ENCODE measurements around the gene P2RY2. TPM values are rescaled to one million over a fixed set of nuclear protein-coding genes. Genes with fewer than 3 reads are reported as not detected.

P2RY2 gene
- total RNA-seq, 2 experiments from 2014 or later: not detected

GRCh38 chr11:73240190-73240781, 22.2 kb downstream of the P2RY2 start:
- Histone ChIP-seq H3K36me3 (ENCODE audit: insufficient read depth, low read length) (no peaks in the 10 kb centered on the region), H3K4me1 (ENCODE audit: insufficient read depth, low read length, poor library complexity, severe bottlenecking) (peaks cover 5% of the 10 kb centered on the region), H3K9me3 (ENCODE audit: low read length) (no peaks in the 10 kb centered on the region), H2AFZ (ENCODE audit: low read length) (no peak overlapping the region), H4K20me1 (ENCODE audit: insufficient read depth, low read length) (no peaks in the 10 kb centered on the region), H3K9me2 (ENCODE audit: insufficient read depth, low read length) (no peaks in the 10 kb centered on the region), H3K4me3 (ENCODE audit: low read depth, low read length, poor library complexity, severe bottlenecking) (no peak overlapping the region), H3K4me2 (ENCODE audit: low read length) (no peak overlapping the region), H3K79me2 (ENCODE audit: insufficient read depth, low read depth, low read length) (no peaks in the 10 kb centered on the region), H3K27ac (ENCODE audit: low read depth, low read length, poor library complexity, severe bottlenecking) (no peak overlapping the region)
- CTCF ChIA-PET (ENCODE audit: unreplicated experiment): interaction anchor here (0.5 kb wide), 1 partner anchor 26 kb away, joined by 3 read pairs; no protein-coding TSS in a partner anchor
- intact Hi-C loops (cut with micrococcal nuclease; ENCODE audit: unreplicated experiment): loop anchor here (5.0 kb wide), 1 partner anchor 428 kb away; the partner anchor contains the start of gene ATG16L2
- no peak for DNase-seq (ENCODE audit: low spot score)
- POLR2A ChIA-PET: no interaction called here
- TF ChIP-seq CTCF (conservative IDR thresholded peaks at IDR 0.05; ENCODE audit: low read length) (no peak), EZH2phosphoT487 (IDR thresholded peaks at IDR 0.05; ENCODE audit: borderline replicate concordance, low read depth, low read length) (no peak)
- no TSS peak for BruUV-seq (replicated peaks)

GRCh38 chr11:73241300-73241699, 23.2 kb downstream of the P2RY2 start:
- Histone ChIP-seq H3K4me3 (ENCODE audit: low read depth, low read length, poor library complexity, severe bottlenecking) (no peak overlapping the region), H4K20me1 (ENCODE audit: insufficient read depth, low read length) (no peaks in the 10 kb centered on the region), H3K36me3 (ENCODE audit: insufficient read depth, low read length) (no peaks in the 10 kb centered on the region), H3K9me2 (ENCODE audit: insufficient read depth, low read length) (no peaks in the 10 kb centered on the region), H2AFZ (ENCODE audit: low read length) (no peak overlapping the region), H3K9me3 (ENCODE audit: low read length) (no peaks in the 10 kb centered on the region), H3K27ac (ENCODE audit: low read depth, low read length, poor library complexity, severe bottlenecking) (no peak overlapping the region), H3K4me2 (ENCODE audit: low read length) (no peak overlapping the region), H3K4me1 (ENCODE audit: insufficient read depth, low read length, poor library complexity, severe bottlenecking) (peaks cover 5% of the 10 kb centered on the region), H3K79me2 (ENCODE audit: insufficient read depth, low read depth, low read length) (no peaks in the 10 kb centered on the region)
- ChIA-PET CTCF (ENCODE audit: unreplicated experiment) (no interaction called here), POLR2A (no interaction called here)
- TF ChIP-seq EZH2phosphoT487 (IDR thresholded peaks at IDR 0.05; ENCODE audit: borderline replicate concordance, low read depth, low read length): no peak
- TF ChIP-seq CTCF (conservative IDR thresholded peaks at IDR 0.05; ENCODE audit: low read length): no peak
- no TSS peak for BruUV-seq (replicated peaks)
- DNase-seq (ENCODE audit: low spot score): no peak
- intact Hi-C loops (cut with micrococcal nuclease; ENCODE audit: unreplicated experiment): loop anchor here (5.0 kb wide), 1 partner anchor 429 kb away; the partner anchor contains the start of gene ATG16L2

Data from OCI-LY7 (cell line).